NCI-H187 treated with DMSO at 0.1 percent for 48 hours (cell line): ENCODE data around the gene C2orf68.
"Not testable (repeated sequence)": the region's sequence is repeated elsewhere in the genome, so short reads cannot be mapped to it uniquely, and the experiment has no call there.

Source experiments
- DNase-seq: peaks from one replicate; lab custom pipeline; 2025; lab: John Stamatoyannopoulos, UW

The C2orf68 gene

DNA sequence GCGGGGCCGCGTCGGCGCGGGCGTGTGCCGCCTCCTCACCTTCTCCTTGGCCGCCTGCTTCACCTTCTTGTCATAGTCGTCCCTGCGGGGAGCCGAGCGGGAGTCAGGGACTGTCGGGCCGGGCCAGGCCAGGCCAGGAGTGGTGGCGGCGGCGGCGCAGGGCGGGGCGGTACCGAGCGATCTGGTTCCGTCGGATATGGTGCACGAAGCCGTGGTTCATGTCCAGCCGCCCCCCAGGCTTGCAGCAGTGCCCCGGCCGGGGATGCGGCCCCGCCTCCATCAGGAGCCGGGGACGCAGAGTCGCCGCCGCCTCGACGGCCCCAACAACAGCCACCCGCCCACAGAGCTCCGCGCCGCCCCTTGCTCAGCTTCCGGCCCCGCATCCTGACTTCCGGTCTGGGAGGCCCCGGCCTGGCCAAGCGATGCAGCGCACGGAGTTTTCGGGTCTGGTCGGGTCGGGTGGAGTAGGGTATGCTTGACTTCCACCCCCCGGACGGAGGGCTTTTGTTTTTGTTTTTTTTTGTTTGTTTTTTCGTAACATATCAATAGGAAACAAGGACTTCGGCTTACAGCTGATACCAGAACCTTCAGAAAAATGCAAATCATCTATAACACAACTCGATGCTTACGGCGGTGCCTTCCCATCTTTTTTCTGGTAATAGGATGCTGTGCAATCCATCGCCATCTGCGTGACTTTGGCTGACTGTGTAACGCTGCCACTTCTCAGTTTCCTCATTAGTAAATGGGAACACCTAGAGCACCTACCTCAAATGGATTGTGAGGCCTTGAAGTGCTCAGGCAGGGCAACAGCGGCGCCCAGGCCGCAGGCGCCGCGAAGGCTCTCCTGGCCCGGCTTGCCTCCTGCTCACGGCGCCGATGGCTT is at the start of gene C2orf68:
C2orf68 (minus strand) TSS at position 362 of the 883 bp plus-strand sequence; CDS start at position 280, 82 bp downstream.
- DNase-seq, result no peak

GRCh38 chr2:85661139-85661858 is 49.4 kb upstream of the C2orf68 start:
- no peak for DNase-seq

DNA sequence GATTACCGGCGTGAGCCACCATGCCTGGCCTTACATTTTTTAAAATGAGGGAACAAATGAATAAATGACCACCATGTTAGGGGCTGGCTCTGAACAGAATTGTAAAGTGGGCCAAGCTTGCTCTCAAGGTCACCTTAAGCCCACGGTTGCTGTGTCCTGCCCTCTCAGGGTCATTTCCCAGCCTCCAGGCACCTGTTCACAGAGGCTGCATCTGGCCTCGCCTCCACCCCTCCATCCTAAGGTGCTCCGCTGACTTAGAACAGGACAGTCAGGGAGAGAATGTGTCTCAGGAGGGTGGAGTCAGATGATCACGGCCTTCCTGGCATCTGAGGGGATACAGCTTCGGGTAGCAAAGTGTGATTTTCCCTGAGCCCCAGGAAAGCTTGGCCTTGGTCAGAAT is 48.9 kb upstream of the C2orf68 start:
- DNase-seq, result no peak

GRCh38 chr2:85660301-85660700 is 48.4 kb upstream of the C2orf68 start:
- not testable (repeated sequence) for DNase-seq

GRCh38 chr2:85659324-85659981 is 47.6 kb upstream of the C2orf68 start:
- DNase-seq, result no peak

DNA sequence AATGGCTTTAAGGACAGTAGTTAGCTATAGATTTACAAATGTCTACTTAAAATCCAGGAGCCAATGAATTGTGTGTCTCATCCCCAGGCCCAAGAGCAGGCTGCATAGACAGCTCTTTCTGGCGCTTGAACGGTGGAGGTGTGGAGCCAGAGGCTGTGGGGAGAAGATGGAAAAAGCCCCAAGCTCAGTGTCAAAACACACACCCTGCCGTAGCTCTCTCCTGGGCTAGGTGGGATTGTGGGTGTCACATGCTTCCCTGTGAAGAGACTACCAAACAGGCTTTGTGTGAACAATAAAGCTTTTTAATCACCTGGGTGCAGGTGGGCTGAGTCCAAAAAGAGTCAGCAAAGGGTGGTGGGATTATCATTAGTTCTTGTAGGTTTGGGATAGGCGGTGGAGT is 45.5 kb upstream of the C2orf68 start:
- DNase-seq, result not testable (repeated sequence)

DNA sequence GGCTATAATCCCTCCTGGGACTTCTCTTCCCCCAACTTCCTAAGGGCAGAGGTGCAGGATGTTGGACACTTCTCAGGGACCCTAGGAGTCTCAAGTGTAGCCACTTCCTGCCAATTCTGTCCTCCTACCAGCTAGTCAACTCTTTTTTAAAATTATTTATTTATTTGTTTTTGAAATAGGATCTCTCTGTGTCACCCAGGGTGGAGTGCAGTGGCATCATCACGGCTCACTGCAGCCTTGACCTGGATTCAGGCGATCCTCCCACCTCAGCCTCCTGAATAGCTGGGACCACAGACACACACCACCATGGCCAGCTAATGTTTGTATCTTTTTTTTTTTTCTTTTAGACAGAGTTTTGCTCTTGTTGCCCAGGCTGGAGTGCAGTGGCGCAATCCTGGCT is 44.6 kb upstream of the C2orf68 start:
- no peak for DNase-seq

- no peak for DNase-seq
Measured at GRCh38 chr2:85655961-85656417, 44.1 kb upstream of the C2orf68 start.

DNA sequence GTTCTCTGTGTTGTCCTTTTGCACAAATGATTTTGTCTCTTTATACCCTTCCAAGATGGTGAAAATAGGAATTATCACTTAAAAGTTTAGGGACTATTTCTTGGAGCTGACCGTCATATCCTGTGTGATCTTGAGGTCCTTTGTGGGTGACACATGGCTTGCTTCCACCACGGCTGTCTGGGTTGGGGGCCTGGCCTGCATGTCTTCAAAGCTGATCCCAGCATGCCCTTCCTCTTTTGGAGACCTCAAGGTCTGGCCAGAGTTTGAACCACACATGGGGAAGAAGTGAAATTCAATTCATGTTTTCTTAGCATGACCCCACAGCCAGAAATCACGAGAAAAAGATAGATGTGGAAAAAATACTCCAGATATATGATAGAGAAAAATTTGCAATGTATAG is 42.1 kb upstream of the C2orf68 start:
- no peak for DNase-seq

GRCh38 chr2:85652056-85652455 is 40.2 kb upstream of the C2orf68 start:
- DNase-seq, result no peak

DNA sequence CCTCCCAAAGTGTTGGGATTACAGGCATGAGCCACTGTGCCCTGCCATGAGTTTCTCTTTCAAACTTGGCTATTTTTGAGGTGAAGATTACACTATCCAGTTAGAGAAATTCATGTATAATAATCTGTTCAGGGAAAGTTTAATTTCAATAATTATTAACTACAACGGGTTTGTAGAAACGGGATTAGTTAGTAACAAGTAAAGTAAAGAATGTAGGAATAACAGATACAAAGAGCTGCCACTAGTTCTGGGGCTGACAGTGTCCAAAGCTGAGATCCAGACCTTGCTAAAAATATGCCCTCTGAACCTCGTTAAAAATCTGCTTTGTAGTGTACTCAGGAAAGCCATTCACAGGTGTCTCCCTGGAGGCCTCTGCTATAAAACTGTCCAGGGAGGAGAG is 39.2 kb upstream of the C2orf68 start:
- DNase-seq, result no peak

GRCh38 chr2:85650456-85650855 is 38.6 kb upstream of the C2orf68 start:
- no peak for DNase-seq

DNA sequence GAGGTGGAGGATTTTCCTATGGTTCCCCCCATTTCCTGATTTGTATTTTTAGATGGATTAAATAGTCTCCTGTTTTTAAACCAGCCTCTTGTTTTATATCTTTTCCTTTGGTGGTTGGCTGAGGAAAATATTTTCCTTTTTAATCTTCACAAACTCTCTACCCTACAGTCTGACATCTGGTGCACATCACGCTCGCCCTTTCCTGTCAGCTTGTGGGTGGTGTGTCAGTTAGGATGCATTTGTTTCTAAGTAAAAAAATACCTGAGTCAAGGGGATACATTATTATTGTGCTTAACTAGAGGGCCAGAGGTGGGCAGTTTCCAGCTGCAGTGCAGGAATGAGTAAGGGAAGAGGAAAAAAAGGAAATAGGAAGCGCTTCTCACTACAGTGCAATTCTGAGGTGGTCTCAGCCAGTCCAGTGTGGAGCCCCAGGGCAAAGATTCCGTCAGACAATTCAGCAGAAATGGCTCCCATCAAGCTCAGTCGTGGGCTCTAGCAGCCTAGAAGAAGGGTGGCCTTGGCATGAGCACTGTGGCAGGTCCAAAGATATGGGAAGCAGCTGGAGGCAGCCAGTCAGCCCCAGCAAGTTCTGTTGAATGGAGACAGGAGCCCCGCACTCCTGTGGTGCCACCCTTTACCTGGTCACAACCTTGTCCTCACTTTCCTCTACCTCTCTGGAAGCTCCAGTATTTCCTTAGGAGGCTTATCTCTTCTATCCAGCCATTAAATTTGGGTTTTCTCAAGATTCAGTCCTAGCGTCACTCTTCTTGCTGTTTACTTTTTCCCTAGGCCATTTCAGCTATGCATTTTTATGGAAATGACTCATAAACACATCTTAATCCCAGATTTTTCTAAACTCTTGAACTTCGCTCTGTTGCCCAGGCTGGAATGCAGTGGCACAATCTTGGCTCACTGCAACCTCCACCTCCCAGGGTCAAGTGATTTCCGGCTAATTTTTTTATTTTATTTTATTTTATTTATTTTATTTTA is 37.6 kb upstream of the C2orf68 start:
- DNase-seq, result no peak

GRCh38 chr2:85648619-85649018 is 36.8 kb upstream of the C2orf68 start:
- DNase-seq, result no peak

DNA sequence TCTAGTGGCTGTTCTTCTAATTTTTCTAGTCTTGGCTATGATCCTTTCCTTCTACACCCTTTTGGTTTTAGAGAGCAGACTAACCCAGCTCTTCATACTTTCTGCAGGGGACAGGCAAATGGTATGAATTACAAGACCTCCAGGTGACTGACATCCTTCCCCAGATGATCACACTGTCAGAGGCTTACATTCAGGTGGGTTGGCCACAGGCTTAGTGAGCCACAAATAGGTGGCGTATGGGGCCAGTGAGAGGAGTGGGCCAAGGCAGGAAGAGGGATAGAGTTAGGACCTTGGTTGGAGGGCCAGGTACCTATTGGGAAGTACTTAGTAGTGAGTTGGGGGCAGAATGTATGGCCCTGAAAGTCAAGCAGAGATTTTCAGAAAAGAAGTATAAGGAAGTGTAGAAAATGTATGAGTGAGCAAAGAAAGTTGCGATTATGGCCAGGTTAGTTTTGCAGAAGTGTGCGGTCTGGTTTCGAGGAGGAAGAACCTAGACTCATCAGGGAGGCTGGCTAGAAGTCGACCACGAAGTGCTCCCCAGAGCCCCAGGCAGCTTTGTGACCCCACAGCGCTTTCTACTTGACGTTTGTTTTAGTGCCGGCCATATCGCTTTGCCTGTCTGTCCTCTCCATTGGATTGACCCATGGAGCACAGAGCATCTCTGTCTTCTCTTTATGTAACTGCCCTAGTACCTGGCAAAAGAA is 36.1 kb upstream of the C2orf68 start:
- DNase-seq, result no peak

DNA sequence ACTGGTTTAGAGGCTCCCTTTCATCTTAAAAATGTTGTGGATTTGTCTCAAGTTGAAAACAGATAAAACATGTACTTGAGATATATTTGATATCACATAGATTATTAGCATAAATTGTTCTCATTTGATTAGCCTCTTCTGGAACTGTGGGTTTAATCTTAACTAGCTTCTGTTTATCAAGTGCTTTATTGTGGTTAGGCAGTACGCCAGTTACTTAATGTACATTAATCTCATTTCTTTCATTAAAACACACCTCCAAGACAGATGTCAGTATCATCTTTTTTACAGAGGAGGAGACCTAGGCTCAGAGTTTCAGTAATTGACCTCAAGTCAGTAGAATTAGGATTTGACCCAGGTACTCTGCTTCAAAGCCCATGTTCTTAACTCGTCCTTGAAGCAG is 34.3 kb upstream of the C2orf68 start:
- no peak for DNase-seq

- DNase-seq, result no peak
Measured at GRCh38 chr2:85644909-85645308, 33.0 kb upstream of the C2orf68 start.

- DNase-seq, result no peak
Measured at GRCh38 chr2:85642725-85643124, 30.9 kb upstream of the C2orf68 start.

- no peak for DNase-seq
Measured at GRCh38 chr2:85635636-85636035, 23.8 kb upstream of the C2orf68 start.

GRCh38 chr2:85635011-85635410 is 23.1 kb upstream of the C2orf68 start:
- no peak for DNase-seq

DNA sequence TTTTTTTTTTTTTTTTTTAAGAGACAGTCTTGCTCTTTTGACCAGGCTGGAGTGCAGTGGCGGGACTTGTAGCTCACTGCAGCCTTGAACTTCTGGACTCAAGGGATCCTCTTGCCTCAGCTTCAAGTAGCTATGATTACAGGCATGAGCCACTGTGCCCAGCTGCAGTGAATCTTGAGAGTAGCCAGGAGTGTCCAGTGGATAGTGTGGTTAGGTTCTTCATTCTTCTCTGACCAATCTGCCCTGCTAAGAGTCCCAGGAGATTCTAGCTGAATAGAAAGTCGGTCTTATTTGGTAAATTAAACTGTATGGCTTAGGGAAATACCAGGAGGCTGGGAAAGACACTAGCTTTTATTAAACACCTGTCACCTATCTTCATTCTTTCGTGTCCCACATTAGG is 19.4 kb upstream of the C2orf68 start:
- DNase-seq, result no peak
